Ovary (tissue), 3 donors: ENCODE data around the gene TRIM65.

Experiments
- CTCF ChIP-seq, 3 donors: fragments of 450-650 bp in 2 of 3; fragments of 200-600 bp in 1 of 3; IDR thresholded peaks; one replicate each; pipeline versions ENCODE4 v1.5.1 to v1.8.0; 2016 to 2022; ENCODE audit warnings: antibody characterized with exemption in 3 of 3, mild to moderate bottlenecking in 1 of 3
- EP300 ChIP-seq: sonication (generic); formaldehyde crosslinking; IDR thresholded peaks from one replicate; pipeline ENCODE4 v1.6.1; 2017; ENCODE audit warnings: antibody characterized with exemption
- POLR2A ChIP-seq: fragments of 450-650 bp; IDR thresholded peaks from one replicate; pipeline ENCODE4 v1.6.1; 2017; ENCODE audit warnings: antibody characterized with exemption, mild to moderate bottlenecking, moderate library complexity
- donor health status: DM: no; HTN: no; CAD: no.

- TF ChIP-seq CTCF (IDR thresholded peaks at IDR 0.05) (no peak), POLR2A (no peak), EP300 (no peak)
Observed at GRCh38 chr17:75917141-75917916, 20.6 kb upstream of the TRIM65 start.
